ENCODE measurements around the gene XKR8.
"Not testable (repeated sequence)": the region's sequence is repeated elsewhere in the genome, so short reads cannot be mapped to it uniquely, and the experiment has no call there.

The XKR8 gene

DNA sequence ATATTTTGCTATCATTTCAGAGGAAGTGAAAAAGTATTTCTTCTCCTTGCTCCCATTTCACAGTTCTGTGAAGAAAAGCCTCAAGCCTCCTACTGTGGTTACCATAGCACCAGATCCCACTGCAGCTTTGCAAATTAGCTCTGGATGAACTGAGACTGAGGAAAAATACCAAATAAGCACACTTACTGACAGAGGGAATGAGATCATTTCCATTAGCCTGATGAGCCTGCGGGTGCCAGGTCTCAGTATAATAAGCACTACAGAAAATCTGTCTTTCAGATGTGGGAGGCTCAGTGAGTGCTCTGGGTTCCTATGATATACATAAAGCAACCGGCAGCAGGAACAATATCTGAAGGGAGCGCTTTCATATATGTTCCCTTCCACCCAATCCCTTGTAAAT, 21.4 kb downstream of the XKR8 start:
- DNase-seq: peak in 16 of 56 donors; percentile 11 to 59 (median 46)

DNA sequence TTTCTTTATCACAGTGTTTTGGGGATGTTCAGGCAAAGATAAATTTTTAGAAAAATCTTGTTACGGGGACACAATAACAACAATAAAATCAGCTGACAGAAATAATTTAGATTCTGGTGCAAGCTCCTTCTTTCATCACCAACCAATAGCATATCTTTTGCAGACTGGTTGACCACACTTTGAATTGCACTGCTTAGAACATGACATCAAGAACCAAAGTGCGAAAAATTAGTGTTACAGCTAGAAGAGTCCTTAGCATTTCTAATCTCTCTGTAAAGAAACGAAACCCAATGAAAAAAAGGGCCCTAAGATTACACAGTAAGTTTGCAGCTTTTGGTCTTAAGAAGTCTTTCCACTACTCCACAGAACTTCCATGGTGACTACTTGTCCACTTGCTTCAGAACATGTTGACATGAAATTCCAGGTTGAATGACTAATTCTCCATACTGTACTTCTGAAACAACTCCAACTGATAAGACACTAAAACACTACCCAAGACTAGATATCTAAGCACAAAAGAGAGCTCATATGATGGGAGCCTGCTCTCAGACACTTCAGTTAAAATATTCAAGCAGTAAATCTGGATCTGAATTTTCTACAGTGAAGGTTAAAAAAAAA, 31.3 kb downstream of the XKR8 start:
- DNase-seq: no peak

DNA sequence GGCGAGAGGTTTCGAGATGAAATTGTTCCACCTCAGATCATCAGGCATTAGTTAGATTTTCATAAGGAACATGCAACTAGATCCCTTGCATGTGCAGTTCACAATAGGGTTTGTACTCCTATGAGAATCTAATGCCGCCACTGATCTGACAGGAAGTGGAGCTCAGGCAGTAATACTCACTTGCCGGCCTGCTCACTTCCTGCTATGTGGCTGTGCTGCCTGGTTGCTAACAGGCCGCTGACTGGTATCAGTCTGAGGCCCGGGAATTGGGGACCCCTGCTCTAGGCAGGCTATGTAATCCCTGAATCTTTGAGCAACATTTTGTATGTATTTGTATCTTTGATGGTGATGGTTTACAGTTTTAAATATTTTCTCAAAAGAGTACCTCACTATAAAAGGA, 32.5 kb downstream of the XKR8 start:
- no peak for DNase-seq

DNA sequence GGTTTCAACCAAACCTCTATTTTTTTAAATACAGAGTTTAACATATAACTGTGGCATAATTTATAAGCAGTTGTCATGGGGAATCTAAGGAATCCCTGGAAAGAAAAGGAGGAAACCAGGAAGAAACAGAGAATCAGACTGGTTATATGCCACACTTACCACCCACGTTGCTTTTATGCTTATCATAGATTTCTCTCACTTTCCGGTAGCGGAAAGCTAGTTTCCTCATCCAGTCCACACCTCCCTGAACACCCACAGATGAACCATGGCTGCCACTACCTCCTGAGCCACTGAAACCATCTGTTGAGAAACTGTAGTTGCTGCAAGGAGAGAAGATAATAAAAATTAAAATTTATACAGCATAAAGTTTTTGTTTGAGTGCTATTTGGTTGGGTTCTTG, 33.5 kb downstream of the XKR8 start:
- peak in 5 of 56 donors; percentile 11 to 47 (median 20) for DNase-seq

DNA sequence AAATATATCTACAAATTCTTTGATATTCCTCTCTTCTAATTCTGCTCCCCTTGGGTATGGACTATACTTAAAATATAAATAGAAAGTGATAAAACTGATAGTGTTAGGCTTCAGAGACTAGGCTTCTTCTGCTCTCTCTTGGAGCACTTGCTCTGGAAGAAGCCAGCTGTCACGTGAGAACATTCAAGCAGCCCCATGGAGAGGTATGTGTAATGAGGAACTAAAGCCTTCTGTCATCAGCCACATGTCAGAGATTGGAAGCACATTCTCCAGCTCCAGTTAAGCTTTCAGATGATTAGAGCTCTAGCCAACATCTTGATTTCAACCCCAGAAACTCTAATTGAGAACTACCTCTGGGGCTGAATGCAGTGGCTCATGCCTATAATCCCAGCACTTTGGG, 34.3 kb downstream of the XKR8 start:
- no peak for DNase-seq

DNA sequence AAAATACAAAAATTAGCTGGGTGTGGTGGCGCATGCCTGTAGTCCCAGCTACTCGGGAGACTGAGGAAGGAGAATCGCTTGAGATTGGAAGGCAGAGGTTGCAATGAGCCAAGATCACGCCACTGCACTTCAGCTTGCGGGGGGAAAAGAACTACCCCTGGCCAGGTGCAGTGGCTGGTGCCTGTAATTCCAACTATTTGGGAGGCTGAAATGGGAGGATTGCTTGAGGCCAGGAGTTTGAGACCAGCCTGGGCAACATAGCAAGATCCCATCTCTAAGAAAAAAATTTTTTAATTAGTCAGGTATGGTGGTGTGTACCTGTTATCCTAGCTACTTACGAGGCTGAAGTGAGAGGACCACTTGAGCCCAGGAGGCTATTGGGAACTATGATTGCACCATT, 34.8 kb downstream of the XKR8 start:
- not testable (repeated sequence) for DNase-seq

DNA sequence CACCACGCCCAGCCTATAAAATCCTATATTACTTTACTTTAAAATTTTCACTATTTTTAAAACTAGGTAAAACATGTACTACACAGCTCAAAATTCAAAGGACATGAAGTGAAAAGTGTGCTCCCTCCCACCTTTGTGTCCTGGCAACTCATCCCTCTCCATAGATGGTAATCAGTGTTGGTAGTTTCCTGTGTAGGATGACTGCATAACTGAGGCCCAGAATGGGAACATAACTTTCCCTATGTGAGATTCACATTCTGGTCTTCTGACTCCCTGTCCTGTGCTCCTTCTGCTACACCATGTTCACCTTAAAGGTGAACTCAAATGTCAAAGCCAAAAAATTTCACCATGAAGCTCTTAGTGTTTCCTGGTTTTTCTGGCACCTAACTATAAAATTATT, 39.3 kb downstream of the XKR8 start:
- DNase-seq: no peak

DNA sequence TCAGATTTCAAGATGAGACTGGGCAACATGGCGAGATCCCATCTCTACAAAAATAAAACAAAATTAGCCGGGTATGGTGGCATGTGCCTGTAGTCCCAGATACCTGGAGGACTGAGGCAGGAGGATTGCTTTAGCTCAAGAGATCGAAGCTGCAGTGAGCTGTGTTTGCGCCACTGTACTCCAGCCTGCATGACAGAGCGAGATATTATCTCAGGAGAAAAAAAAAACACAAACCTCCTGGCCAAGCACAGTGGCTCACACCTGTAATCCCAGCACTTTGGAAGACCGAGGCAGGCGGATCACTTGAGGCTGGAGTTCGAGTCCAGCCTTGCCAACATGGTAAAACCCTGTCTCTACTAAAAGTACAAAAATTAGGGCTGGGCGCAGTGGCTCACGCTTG, 42.8 kb downstream of the XKR8 start:
- DNase-seq: no peak

DNA sequence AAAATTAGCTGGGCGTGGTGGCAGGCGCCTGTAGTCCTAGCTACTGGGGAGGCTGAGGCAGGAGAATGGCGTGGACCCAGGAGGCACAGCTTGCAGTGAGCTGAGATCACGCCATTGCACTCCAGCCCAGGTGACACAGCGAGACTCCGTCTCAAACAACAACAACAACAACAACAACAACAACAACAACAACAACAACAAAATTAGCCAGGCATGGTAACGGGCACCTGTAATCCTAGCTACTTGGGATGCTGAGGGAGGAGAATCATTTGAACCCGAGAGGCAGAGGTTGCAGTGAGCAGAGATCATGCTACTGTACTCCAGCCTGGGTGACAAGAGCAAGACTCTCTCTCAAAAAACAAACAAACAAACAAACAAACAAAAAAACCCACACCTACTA, 43.3 kb downstream of the XKR8 start:
- not testable (repeated sequence) for DNase-seq

DNA sequence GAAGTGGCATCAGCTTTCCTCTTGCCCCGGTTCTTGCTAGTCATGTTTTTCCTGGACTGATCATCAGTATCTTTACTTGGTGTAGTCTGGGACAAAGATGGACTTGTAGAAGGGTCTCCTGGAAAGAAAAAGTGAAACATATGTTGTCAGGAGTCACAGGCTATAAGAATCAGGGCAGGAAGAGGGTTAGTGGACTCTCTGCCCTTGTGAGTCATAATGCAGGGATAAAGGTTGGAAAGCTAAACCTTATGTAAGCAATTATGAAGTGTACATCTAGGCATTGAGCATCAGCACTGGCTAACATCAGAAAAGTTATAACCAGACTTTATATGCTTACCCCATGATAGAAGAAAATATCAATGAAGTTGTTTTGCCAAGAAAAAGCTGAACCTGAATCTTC, 51.2 kb downstream of the XKR8 start:
- DNase-seq: no peak
